ENCODE data around the gene CCL15. TPM values are rescaled to one million over a fixed set of nuclear protein-coding genes. Genes with fewer than 3 reads are reported as not detected.

The CCL15 gene
- total and polyA plus RNA-seq, 2 donors (not counting 3 experiments of a cell fraction or from before 2014, with no cell fraction given), result not detected

GRCh38 chr17:36017799-36018198, 16.4 kb upstream of the CCL15 start, which contains the start of gene CCL23:
CCL23 (minus strand) TSS chr17:36017972; CDS start chr17:36017897, 75 bp downstream.
- BruUV-seq (replicated peaks), result no TSS peak
- Histone ChIP-seq H3K9ac (replicated peaks; ENCODE audit: extremely low read depth, insufficient read depth, low read length) (no peak within 1 kb of the TSS), H3K79me2 (ENCODE audit: control insufficient read depth, insufficient read depth, low read length) (no peaks in the 10 kb centered on the region), H3K4me3 (replicated peaks in 1 of 3; ENCODE audit: insufficient read depth in 1 of 3, low read depth in 1 of 3, low read length in 3 of 3) (no peak within 1 kb of the TSS), H3K4me1 (ENCODE audit: control insufficient read depth, extremely low read depth, insufficient read depth, low read length) (peaks cover 9% of the 10 kb centered on the region), H3K4me2 (ENCODE audit: insufficient read depth, low read length) (no peak within 1 kb of the TSS), H2AFZ (ENCODE audit: low read depth, low read length) (peak within 1 kb of the TSS; percentile 36), H3K27me3 (ENCODE audit: control insufficient read depth in 2 of 2, insufficient read depth in 2 of 2, low read length in 2 of 2) (peaks cover 2 to 3% of the 10 kb centered on the region in 2 experiments), H3K9me1 (replicated peaks; ENCODE audit: control insufficient read depth, extremely low read depth, insufficient read depth, low read length) (no peaks in the 10 kb centered on the region), H4K20me1 (replicated peaks; ENCODE audit: control insufficient read depth, extremely low read depth, insufficient read depth, low read length) (no peaks in the 10 kb centered on the region), H3K27ac (ENCODE audit: insufficient read depth, low read depth, low read length) (no peak within 1 kb of the TSS), H3K9me3 (replicated peaks; ENCODE audit: control insufficient read depth, insufficient read depth, low read length) (no peaks in the 10 kb centered on the region), H3K36me3 (ENCODE audit: control insufficient read depth in 2 of 2, extremely low read depth in 1 of 2, insufficient read depth in 2 of 2, low read length in 2 of 2) (no peaks in the 10 kb centered on the region)
- FAIRE-seq (no peak), DNase-seq (ENCODE audit: low read depth, low spot score) (peak; percentile 36)
- intact Hi-C loops (cut with micrococcal nuclease), result no loop called here
- dilution Hi-C loops (cut with MboI; ENCODE audit: extremely low pct_ligation_motif_present, low sequenced_read_pairs), result no loop called here
- ChIA-PET CTCF (interaction anchor here (0.9 to 1.6 kb wide), 5 partner anchors 9 to 55 kb away, joined by 3 to 5 read pairs (median 4); no protein-coding TSS in a partner anchor), POLR2A (no interaction called here)
- no peak for TF ChIP-seq POLR2AphosphoS5 (IDR thresholded peaks at IDR 0.05; ENCODE audit: insufficient read depth, low read depth, low read length)
- TF ChIP-seq GATA2 (IDR thresholded peaks at IDR 0.05; ENCODE audit: insufficient read depth, insufficient read length, low read depth, low read length), result no peak
- no peak for TF ChIP-seq JUN (IDR thresholded peaks at IDR 0.05; ENCODE audit: borderline replicate concordance, insufficient read depth, insufficient read length, low read depth)
- TF ChIP-seq MYC (IDR thresholded peaks at IDR 0.05; ENCODE audit: low read depth, low read length), result no peak
- TF ChIP-seq, protein P1, sequence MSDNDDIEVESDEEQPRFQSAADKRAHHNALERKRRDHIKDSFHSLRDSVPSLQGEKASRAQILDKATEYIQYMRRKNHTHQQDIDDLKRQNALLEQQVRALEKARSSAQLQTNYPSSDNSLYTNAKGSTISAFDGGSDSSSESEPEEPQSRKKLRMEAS (IDR thresholded peaks at IDR 0.05; ENCODE audit: insufficient read depth, insufficient read length), result no peak
- TF ChIP-seq, protein P2, sequence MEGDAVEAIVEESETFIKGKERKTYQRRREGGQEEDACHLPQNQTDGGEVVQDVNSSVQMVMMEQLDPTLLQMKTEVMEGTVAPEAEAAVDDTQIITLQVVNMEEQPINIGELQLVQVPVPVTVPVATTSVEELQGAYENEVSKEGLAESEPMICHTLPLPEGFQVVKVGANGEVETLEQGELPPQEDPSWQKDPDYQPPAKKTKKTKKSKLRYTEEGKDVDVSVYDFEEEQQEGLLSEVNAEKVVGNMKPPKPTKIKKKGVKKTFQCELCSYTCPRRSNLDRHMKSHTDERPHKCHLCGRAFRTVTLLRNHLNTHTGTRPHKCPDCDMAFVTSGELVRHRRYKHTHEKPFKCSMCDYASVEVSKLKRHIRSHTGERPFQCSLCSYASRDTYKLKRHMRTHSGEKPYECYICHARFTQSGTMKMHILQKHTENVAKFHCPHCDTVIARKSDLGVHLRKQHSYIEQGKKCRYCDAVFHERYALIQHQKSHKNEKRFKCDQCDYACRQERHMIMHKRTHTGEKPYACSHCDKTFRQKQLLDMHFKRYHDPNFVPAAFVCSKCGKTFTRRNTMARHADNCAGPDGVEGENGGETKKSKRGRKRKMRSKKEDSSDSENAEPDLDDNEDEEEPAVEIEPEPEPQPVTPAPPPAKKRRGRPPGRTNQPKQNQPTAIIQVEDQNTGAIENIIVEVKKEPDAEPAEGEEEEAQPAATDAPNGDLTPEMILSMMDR (IDR thresholded peaks at IDR 0.05; ENCODE audit: extremely low read depth in 1 of 2, insufficient read depth in 1 of 2, low read depth in 1 of 2, low read length in 2 of 2), result no peak
- TF ChIP-seq EZH2 (IDR thresholded peaks at IDR 0.05; ENCODE audit: borderline replicate concordance, low read depth, low read length, severe bottlenecking), result no peak
- no peak for TF ChIP-seq FOS (IDR thresholded peaks at IDR 0.05; ENCODE audit: borderline replicate concordance, insufficient read depth, low read length)
- no peak for TF ChIP-seq POLR2A (IDR thresholded peaks at IDR 0.05; ENCODE audit: low read depth, low read length)

All from endothelial cell of umbilical vein (primary cell).